HuH-7.5 (cell line): ENCODE measurements around the gene MAML2.

Experiments used
- DNase-seq: peaks from one replicate; pipeline ENCODE4 v3.0.0; 2011; ENCODE audit warnings: low spot score

The MAML2 gene

GRCh38 chr11:95964281-95964680 lies 378.7 kb downstream of the MAML2 start:
- DNase-seq = no peak

GRCh38 chr11:95961758-95962157 lies 381.2 kb downstream of the MAML2 start:
- no peak for DNase-seq

- DNase-seq = no peak
These were observed 392.1 kb downstream of the MAML2 start for GRCh38 chr11:95950905-95951304.

GRCh38 chr11:95948637-95949036 lies 394.4 kb downstream of the MAML2 start:
- DNase-seq = no peak

- DNase-seq = no peak
These were observed 398.4 kb downstream of the MAML2 start for GRCh38 chr11:95944623-95945022.

GRCh38 chr11:95943546-95943945 lies 399.4 kb downstream of the MAML2 start:
- no peak for DNase-seq

GRCh38 chr11:95939091-95939490 lies 403.9 kb downstream of the MAML2 start:
- DNase-seq = no peak

GRCh38 chr11:95937358-95937757 lies 405.6 kb downstream of the MAML2 start:
- no peak for DNase-seq

GRCh38 chr11:95933594-95933993 lies 409.4 kb downstream of the MAML2 start:
- DNase-seq = no peak

GRCh38 chr11:95931916-95932315 lies 411.1 kb downstream of the MAML2 start:
- DNase-seq = no peak

- no peak for DNase-seq
These were observed 412.0 kb downstream of the MAML2 start for GRCh38 chr11:95930948-95931347.

- no peak for DNase-seq
These were observed 416.3 kb downstream of the MAML2 start for GRCh38 chr11:95926726-95927125.
